HG03565 (cell line): Measurements from ENCODE around the gene MORF4L1.
A peak's percentile ranks its signal among the peaks of the same experiment; 100 is the strongest.

Source experiments
- ATAC-seq: cut with Tn5 transposase; IDR thresholded peaks from one replicate; pipeline ENCODE4 v1.9.1; 2021; ENCODE audit warnings: mild to moderate bottlenecking, moderate library complexity; ENCODE audit not compliant: unreplicated experiment

The MORF4L1 gene

GRCh38 chr15:78943692-78944091 lies 71.0 kb downstream of the MORF4L1 start:
- ATAC-seq: no peak

- ATAC-seq: peak; percentile 14
These were observed 71.5 kb downstream of the MORF4L1 start for GRCh38 chr15:78944202-78944625.

- ATAC-seq: peak; percentile 50
These were observed 72.1 kb downstream of the MORF4L1 start, which contains the start of gene CTSH for GRCh38 chr15:78944669-78945407. CTSH (minus strand) TSS chr15:78945046; CDS start chr15:78944981, 65 bp downstream.

- no peak for ATAC-seq
These were observed 73.8 kb downstream of the MORF4L1 start for GRCh38 chr15:78946493-78946892.

- no peak for ATAC-seq
These were observed 74.8 kb downstream of the MORF4L1 start for GRCh38 chr15:78947506-78947905.
